ENCODE data around the gene TSPAN5.

Gene TSPAN5

DNA sequence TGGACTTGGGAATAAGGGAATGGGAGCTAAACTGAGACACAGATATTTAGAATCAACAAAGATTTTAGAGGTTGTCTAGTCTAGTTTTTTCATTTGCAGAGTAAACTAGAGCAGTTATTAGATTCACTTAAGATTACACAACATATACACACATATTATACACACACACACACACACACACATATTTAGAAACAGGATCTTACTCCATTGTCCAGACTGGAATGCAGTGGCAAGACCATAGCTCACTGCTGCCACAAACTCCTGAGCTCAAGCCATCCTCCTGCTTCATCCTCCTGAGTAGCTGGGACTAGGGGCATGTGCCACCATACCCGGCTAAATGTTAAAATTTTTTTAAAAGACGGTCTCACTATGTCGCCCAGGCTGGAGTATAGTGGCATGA is 127.8 kb downstream of the TSPAN5 start:
- H3K27me3 ChIP-seq (ENCODE audit: low read length) = no peaks in the 10 kb centered on the region
- no peak overlapping the region for H3K4me2 ChIP-seq (ENCODE audit: low read depth, low read length, poor library complexity, severe bottlenecking)
- H3K9me2 ChIP-seq (replicated peaks; ENCODE audit: insufficient read depth, low read length) = no peaks in the 10 kb centered on the region
- H3K27ac ChIP-seq (ENCODE audit: low read depth, low read length) = no peak overlapping the region
- no peak overlapping the region for H3K4me3 ChIP-seq (ENCODE audit: insufficient read depth, low read length, poor library complexity, severe bottlenecking)
- H3F3A ChIP-seq (ENCODE audit: insufficient read depth) = no peaks in the 10 kb centered on the region
- H3K9ac ChIP-seq (ENCODE audit: low read length) = no peak overlapping the region
- H2AFZ ChIP-seq (ENCODE audit: low read depth, low read length, severe bottlenecking) = no peak overlapping the region
- no peaks in the 10 kb centered on the region for H3K9me3 ChIP-seq (ENCODE audit: insufficient read depth, low read length)
- H4K20me1 ChIP-seq (ENCODE audit: low read depth, low read length) = no peaks in the 10 kb centered on the region
- TF ChIP-seq, protein P1, sequence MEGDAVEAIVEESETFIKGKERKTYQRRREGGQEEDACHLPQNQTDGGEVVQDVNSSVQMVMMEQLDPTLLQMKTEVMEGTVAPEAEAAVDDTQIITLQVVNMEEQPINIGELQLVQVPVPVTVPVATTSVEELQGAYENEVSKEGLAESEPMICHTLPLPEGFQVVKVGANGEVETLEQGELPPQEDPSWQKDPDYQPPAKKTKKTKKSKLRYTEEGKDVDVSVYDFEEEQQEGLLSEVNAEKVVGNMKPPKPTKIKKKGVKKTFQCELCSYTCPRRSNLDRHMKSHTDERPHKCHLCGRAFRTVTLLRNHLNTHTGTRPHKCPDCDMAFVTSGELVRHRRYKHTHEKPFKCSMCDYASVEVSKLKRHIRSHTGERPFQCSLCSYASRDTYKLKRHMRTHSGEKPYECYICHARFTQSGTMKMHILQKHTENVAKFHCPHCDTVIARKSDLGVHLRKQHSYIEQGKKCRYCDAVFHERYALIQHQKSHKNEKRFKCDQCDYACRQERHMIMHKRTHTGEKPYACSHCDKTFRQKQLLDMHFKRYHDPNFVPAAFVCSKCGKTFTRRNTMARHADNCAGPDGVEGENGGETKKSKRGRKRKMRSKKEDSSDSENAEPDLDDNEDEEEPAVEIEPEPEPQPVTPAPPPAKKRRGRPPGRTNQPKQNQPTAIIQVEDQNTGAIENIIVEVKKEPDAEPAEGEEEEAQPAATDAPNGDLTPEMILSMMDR (IDR thresholded peaks at IDR 0.05; ENCODE audit: insufficient read depth, low read length, poor library complexity, severe bottlenecking) = no peak
- TF ChIP-seq EZH2phosphoT487 (conservative IDR thresholded peaks at IDR 0.05; ENCODE audit: low read length) = no peak
- no peaks in the 10 kb centered on the region for H3K79me2 ChIP-seq (ENCODE audit: insufficient read depth, low read length)
- H3K36me3 ChIP-seq (ENCODE audit: low read length) = no peaks in the 10 kb centered on the region

DNA sequence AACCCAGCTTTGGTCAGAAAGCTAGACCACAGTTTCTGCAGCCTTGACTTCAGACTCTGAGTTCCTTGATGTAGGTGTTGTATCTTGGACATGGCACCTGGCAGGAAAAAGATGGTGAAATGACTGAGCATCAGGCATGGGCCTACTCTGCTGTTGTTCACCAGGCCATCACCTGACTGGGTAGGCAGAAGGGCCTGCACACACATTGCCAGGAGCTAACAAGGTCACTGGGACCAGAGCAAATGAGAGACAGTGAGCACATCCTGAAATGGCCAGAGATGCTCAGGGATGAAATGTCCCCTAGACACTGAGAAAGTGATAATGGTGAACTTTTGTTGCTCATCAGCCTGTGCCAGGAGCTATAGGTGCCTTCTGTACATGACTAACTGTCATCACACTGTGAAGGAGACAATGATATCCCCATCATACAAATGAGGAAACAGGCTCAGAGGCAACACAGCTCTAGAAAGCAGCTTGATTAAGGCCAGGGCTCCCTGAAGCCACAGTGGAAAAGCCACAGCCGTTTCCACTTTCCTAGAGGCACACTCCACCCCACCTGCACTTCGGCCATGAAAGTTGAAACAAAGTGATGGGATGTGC is 128.3 kb downstream of the TSPAN5 start:
- no peak overlapping the region for H3K9ac ChIP-seq (ENCODE audit: low read length)
- no peaks in the 10 kb centered on the region for H3K27me3 ChIP-seq (ENCODE audit: low read length)
- no peak overlapping the region for H3K27ac ChIP-seq (ENCODE audit: low read depth, low read length)
- H4K20me1 ChIP-seq (ENCODE audit: low read depth, low read length) = no peaks in the 10 kb centered on the region
- H3K9me3 ChIP-seq (ENCODE audit: insufficient read depth, low read length) = no peaks in the 10 kb centered on the region
- H3K4me3 ChIP-seq (ENCODE audit: insufficient read depth, low read length, poor library complexity, severe bottlenecking) = no peak overlapping the region
- H2AFZ ChIP-seq (ENCODE audit: low read depth, low read length, severe bottlenecking) = no peak overlapping the region
- no peaks in the 10 kb centered on the region for H3F3A ChIP-seq (ENCODE audit: insufficient read depth)
- H3K9me2 ChIP-seq (replicated peaks; ENCODE audit: insufficient read depth, low read length) = no peaks in the 10 kb centered on the region
- TF ChIP-seq, protein P1 (IDR thresholded peaks at IDR 0.05; ENCODE audit: insufficient read depth, low read length, poor library complexity, severe bottlenecking) = no peak
- no peak for TF ChIP-seq EZH2phosphoT487 (conservative IDR thresholded peaks at IDR 0.05; ENCODE audit: low read length)
- H3K4me2 ChIP-seq (ENCODE audit: low read depth, low read length, poor library complexity, severe bottlenecking) = no peak overlapping the region
- no peaks in the 10 kb centered on the region for H3K36me3 ChIP-seq (ENCODE audit: low read length)
- H3K79me2 ChIP-seq (ENCODE audit: insufficient read depth, low read length) = no peaks in the 10 kb centered on the region

DNA sequence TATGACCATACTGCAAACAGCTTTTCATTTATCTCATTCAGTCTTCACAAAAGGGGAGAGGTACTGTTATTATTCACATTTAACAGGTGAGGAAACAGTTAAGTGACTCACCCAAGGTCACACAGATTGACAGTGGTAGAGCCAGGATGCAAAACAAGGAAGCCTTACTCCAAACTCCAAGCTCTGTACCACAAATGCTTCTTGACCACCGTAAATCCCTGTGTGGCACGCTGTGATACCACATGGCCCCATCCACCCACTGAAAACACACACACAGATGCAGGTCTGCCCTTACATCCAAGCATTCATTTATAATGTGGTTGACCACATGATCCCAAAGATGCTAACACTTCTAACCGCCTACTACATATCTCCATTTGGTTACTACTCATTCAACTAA is 129.5 kb downstream of the TSPAN5 start:
- no peak overlapping the region for H3K4me3 ChIP-seq (ENCODE audit: insufficient read depth, low read length, poor library complexity, severe bottlenecking)
- TF ChIP-seq, protein P1 (IDR thresholded peaks at IDR 0.05; ENCODE audit: insufficient read depth, low read length, poor library complexity, severe bottlenecking) = no peak
- TF ChIP-seq EZH2phosphoT487 (conservative IDR thresholded peaks at IDR 0.05; ENCODE audit: low read length) = no peak
- H3K36me3 ChIP-seq (ENCODE audit: low read length) = no peaks in the 10 kb centered on the region
- H3K9ac ChIP-seq (ENCODE audit: low read length) = no peak overlapping the region
- H3K9me3 ChIP-seq (ENCODE audit: insufficient read depth, low read length) = no peaks in the 10 kb centered on the region
- H3K4me2 ChIP-seq (ENCODE audit: low read depth, low read length, poor library complexity, severe bottlenecking) = no peak overlapping the region
- H3K27me3 ChIP-seq (ENCODE audit: low read length) = no peaks in the 10 kb centered on the region
- H3K9me2 ChIP-seq (replicated peaks; ENCODE audit: insufficient read depth, low read length) = no peaks in the 10 kb centered on the region
- no peaks in the 10 kb centered on the region for H4K20me1 ChIP-seq (ENCODE audit: low read depth, low read length)
- no peaks in the 10 kb centered on the region for H3K79me2 ChIP-seq (ENCODE audit: insufficient read depth, low read length)
- H3F3A ChIP-seq (ENCODE audit: insufficient read depth) = no peaks in the 10 kb centered on the region
- no peak overlapping the region for H3K27ac ChIP-seq (ENCODE audit: low read depth, low read length)
- no peak overlapping the region for H2AFZ ChIP-seq (ENCODE audit: low read depth, low read length, severe bottlenecking)

All from SU-DHL-6 (cell line).